SK-N-SH (cell line): ENCODE measurements around the gene DNAJB4. TPM values are rescaled to one million over a fixed set of nuclear protein-coding genes. Genes with fewer than 3 reads are reported as not detected.

Experiments
- CTCF ChIA-PET: fragments of 300-600, 350-600 bp; formaldehyde crosslinking; extraction: SDS; loops from one replicate; lab custom pipeline; 2021; lab: Yijun Ruan, JAX
- POLR2A ChIA-PET: fragments of 350-600 bp; sonication (Branson Sonifier 250); formaldehyde crosslinking; extraction: SDS; loops from one replicate; lab custom pipeline; 2020; ENCODE audit warnings: antibody characterized with exemption, inconsistent platforms; lab: Yijun Ruan, JAX
- DNase-seq: peaks from one replicate; pipeline ENCODE4 v3.0.0; 2012
- H2AFZ ChIP-seq: fragments of 200-600 bp; sonication (generic); 2 replicates; pipeline ENCODE4 v1.8.1; 2016; ENCODE audit warnings: antibody characterized with exemption, mild to moderate bottlenecking, low read depth
- H3F3A ChIP-seq: fragments of 200-600 bp; sonication (generic); replicated peaks from 2 replicates; pipeline ENCODE3; 2016; ENCODE audit warnings: antibody characterized with exemption, mild to moderate bottlenecking; ENCODE audit not compliant: insufficient read depth
- H3K27ac ChIP-seq, 2 experiments: fragments of 200-500 bp in 1 of 2; fragments of 200-600 bp in 1 of 2; sonication (Bioruptor generic) in 1 of 2; sonication (generic), shearing (Covaris generic) in 1 of 2; 2 replicates each; pipeline versions ENCODE4 v1.5.1 to v1.6.1; 2014 to 2016; ENCODE audit warnings: low read depth in 2 of 2, inconsistent platforms in 1 of 2, low read length in 1 of 2, mild to moderate bottlenecking in 1 of 2, mixed read lengths in 1 of 2
- H3K27me3 ChIP-seq: fragments of 200-600 bp; sonication (generic), shearing (Covaris generic); 2 replicates; pipeline ENCODE4 v1.6.1; 2016; ENCODE audit warnings: mixed run types; ENCODE audit not compliant: insufficient read depth
- H3K36me3 ChIP-seq, 2 experiments: fragments of 200-500 bp in 1 of 2; fragments of 200-600 bp in 1 of 2; sonication (Bioruptor generic) in 1 of 2; sonication (generic) in 1 of 2; replicated peaks in 1 of 2; 2 replicates each; pipeline versions ENCODE3 to v1.5.1; 2014 to 2016; ENCODE audit warnings: low read length in 1 of 2, mild to moderate bottlenecking in 1 of 2; ENCODE audit not compliant: insufficient read depth in 2 of 2, control insufficient read depth in 1 of 2
- H3K4me1 ChIP-seq, 2 experiments: fragments of 200-500 bp in 1 of 2; fragments of 200-600 bp in 1 of 2; sonication (Bioruptor generic) in 1 of 2; sonication (generic), shearing (Covaris generic) in 1 of 2; 2 replicates each; pipeline versions ENCODE4 v1.5.1 to v1.6.1; 2014 to 2016; ENCODE audit warnings: low read depth in 1 of 2, low read length in 1 of 2, mixed run types in 1 of 2; ENCODE audit not compliant: insufficient read depth in 2 of 2, control insufficient read depth in 1 of 2
- H3K4me2 ChIP-seq: fragments of 200-600 bp; sonication (generic), shearing (Covaris generic); 2 replicates; pipeline ENCODE4 v1.6.1; 2017; ENCODE audit warnings: mixed run types
- H3K4me3 ChIP-seq, 2 experiments: fragments of 200-500 bp in 1 of 2; fragments of 200-600 bp in 1 of 2; sonication (Bioruptor generic) in 1 of 2; sonication (generic), shearing (Covaris generic) in 1 of 2; 2 replicates each; pipeline versions ENCODE4 v1.5.1 to v1.8.1; 2014 to 2016; ENCODE audit warnings: low read depth in 2 of 2, inconsistent platforms in 1 of 2, low read length in 1 of 2, mild to moderate bottlenecking in 1 of 2, mixed read lengths in 1 of 2, moderate library complexity in 1 of 2
- H3K79me2 ChIP-seq: fragments of 200-600 bp; sonication (generic); 2 replicates; pipeline ENCODE4 v1.8.1; 2017; ENCODE audit warnings: mild to moderate bottlenecking; ENCODE audit not compliant: insufficient read depth
- H3K9ac ChIP-seq: fragments of 200-600 bp; sonication (generic); 2 replicates; pipeline ENCODE4 v1.6.1; 2017; ENCODE audit warnings: mixed run types
- H3K9me2 ChIP-seq: fragments of 200-600 bp; sonication (generic); 2 replicates; pipeline ENCODE4 v1.6.1; 2017; ENCODE audit warnings: mixed run types
- H3K9me3 ChIP-seq: fragments of 200-600 bp; sonication (generic); 2 replicates; pipeline ENCODE4 v1.6.1; 2017; ENCODE audit warnings: mixed run types, mild to moderate bottlenecking, moderate library complexity
- H4K20me1 ChIP-seq: fragments of 200-600 bp; sonication (generic); 2 replicates; pipeline ENCODE4 v1.6.1; 2017; ENCODE audit warnings: mild to moderate bottlenecking, mixed run types; ENCODE audit not compliant: insufficient read depth
- CHD2 ChIP-seq: fragments of 150-350 bp; IDR thresholded peaks from 2 replicates; pipeline ENCODE4 v1.6.1; 2018; ENCODE audit warnings: low read length; ENCODE audit not compliant: partially characterized antibody
- CTCF ChIP-seq: fragments of 200-600 bp; sonication (generic); IDR thresholded peaks from 2 replicates; pipeline ENCODE4 v1.6.1; 2017; ENCODE audit warnings: antibody characterized with exemption, mild to moderate bottlenecking, moderate library complexity
- EP300 ChIP-seq, 2 experiments: IDR thresholded peaks; 2 replicates each; pipeline versions ENCODE4 v1.4.0 to v1.6.1; 2012; ENCODE audit warnings: borderline replicate concordance in 1 of 2, low read depth in 1 of 2, low read length in 1 of 2
- FOSL2 ChIP-seq: IDR thresholded peaks from 2 replicates; pipeline ENCODE4 v1.4.0; 2012; ENCODE audit warnings: low read depth, mild to moderate bottlenecking, moderate library complexity, borderline replicate concordance
- FOXJ3 ChIP-seq: sonication (generic); formaldehyde crosslinking; IDR thresholded peaks from 2 replicates; pipeline ENCODE4 v1.5.1; 2020; ENCODE audit warnings: mild to moderate bottlenecking, missing genetic modification reagents
- FOXM1 ChIP-seq: IDR thresholded peaks from 2 replicates; pipeline ENCODE4 v1.4.0; 2012; ENCODE audit warnings: low read depth, mild to moderate bottlenecking
- JUND ChIP-seq: IDR thresholded peaks from 2 replicates; pipeline ENCODE4 v1.4.0; 2012
- MAX ChIP-seq: IDR thresholded peaks from 2 replicates; pipeline ENCODE4 v1.4.0; 2012; ENCODE audit warnings: low read depth
- MXI1 ChIP-seq: IDR thresholded peaks from 2 replicates; pipeline ENCODE4 v1.6.1; 2012; ENCODE audit warnings: mild to moderate bottlenecking, low read depth, low read length, improper control_type of control experiment
- NFIC ChIP-seq: IDR thresholded peaks from 2 replicates; pipeline ENCODE4 v1.4.0; 2012; ENCODE audit warnings: borderline replicate concordance
- POLR2AphosphoS5 ChIP-seq: IDR thresholded peaks from 2 replicates; pipeline ENCODE4 v1.6.1; 2012; ENCODE audit warnings: low read depth, low read length
- RCOR1 ChIP-seq: fragments of 150-350 bp; IDR thresholded peaks from 2 replicates; pipeline ENCODE4 v1.6.1; 2017; ENCODE audit warnings: antibody characterized with exemption, low read length
- REST ChIP-seq: IDR thresholded peaks from 2 replicates; pipeline ENCODE4 v1.6.1; 2012; ENCODE audit warnings: mild to moderate bottlenecking, low read depth, low read length, moderate library complexity
- SIN3A ChIP-seq: IDR thresholded peaks from 2 replicates; pipeline ENCODE4 v1.6.1; 2012; ENCODE audit warnings: low read depth, mild to moderate bottlenecking, low read length, moderate library complexity, borderline replicate concordance
- TAF1 ChIP-seq: IDR thresholded peaks from 2 replicates; pipeline ENCODE4 v1.6.1; 2012; ENCODE audit warnings: low read depth, mild to moderate bottlenecking, low read length, moderate library complexity, borderline replicate concordance
- TEAD4 ChIP-seq: IDR thresholded peaks from 2 replicates; pipeline ENCODE4 v1.4.0; 2012; ENCODE audit warnings: mild to moderate bottlenecking, borderline replicate concordance; ENCODE audit not compliant: insufficient read depth
- USF1 ChIP-seq: IDR thresholded peaks from 2 replicates; pipeline ENCODE4 v1.4.0; 2012; ENCODE audit warnings: low read depth, borderline replicate concordance
- WGBS: methylation state at CpG from one replicate; pipeline ENCODE4 v1.1.6; 2017; ENCODE audit warnings: low lambda C conversion rate; 5-methylcytosine and 5-hydroxymethylcytosine counted together
- polyA plus RNA-seq, 3 experiments: library from polyadenylated mRNA; depleted of rRNA; stranded (reverse); fragments of >200 nt; gene quantifications; 2 replicates each; pipeline ENCODE4 v1.2.3, GENCODE V29; 2012

Gene DNAJB4
- polyA plus RNA-seq, 1 of the 3 experiments (the other 2 are of a cell fraction), result 13.5 TPM

GRCh38 chr1:77976433-77977076 is 28.2 kb upstream of the DNAJB4 start:
- H3K4me1 ChIP-seq, result peaks cover 9 to 18% of the 10 kb centered on the region in 2 experiments
- H3K9me2 ChIP-seq, result no peaks in the 10 kb centered on the region
- H3K9ac ChIP-seq, result peak overlapping the region; percentile 100; the same call in 1 of the 2 replicates
- H3F3A ChIP-seq, result peaks cover 27% of the 10 kb centered on the region
- peak overlapping the region in 1 of 2 experiments; percentile 99; a peak in 2 of 4 replicates for H3K27ac ChIP-seq
- H3K36me3 ChIP-seq, result peaks cover 7 to 50% of the 10 kb centered on the region in 2 experiments
- CTCF ChIA-PET, result interaction anchor here (0.7 to 1.3 kb wide), 3 partner anchors 10 to 122 kb away, joined by 3 to 4 read pairs (median 3); no protein-coding TSS in a partner anchor
- no peak overlapping the region for H2AFZ ChIP-seq
- no peak for DNase-seq
- POLR2A ChIA-PET, result interaction anchor here (0.6 kb wide), 2 partner anchors 308 to 638 kb away, joined by 3 to 5 read pairs; no protein-coding TSS in a partner anchor
- H3K27me3 ChIP-seq, result no peaks in the 10 kb centered on the region
- H4K20me1 ChIP-seq, result peaks cover 65% of the 10 kb centered on the region
- peak overlapping the region; percentile 88 to 91 for H3K4me3 ChIP-seq
- TF ChIP-seq CTCF (no peak), RCOR1 (no peak), EP300 (IDR thresholded peaks at IDR 0.05; ENCODE audit: borderline replicate concordance in 1 of 2, low read depth in 1 of 2, low read length in 1 of 2) (no peak), USF1 (no peak), SIN3A (no peak), TAF1 (no peak), FOSL2 (no peak), JUND (no peak)
- H3K9me3 ChIP-seq, result no peaks in the 10 kb centered on the region
- peak overlapping the region; percentile 87 for H3K4me2 ChIP-seq
- 54% methylated on average over 13 of the region's 13 CpGs for WGBS
- H3K79me2 ChIP-seq, result peaks cover 95% of the 10 kb centered on the region

GRCh38 chr1:77977989-77978292 is 26.8 kb upstream of the DNAJB4 start:
- H3K27ac ChIP-seq, result peak overlapping the region; percentile 96 to 99
- no peaks in the 10 kb centered on the region for H3K27me3 ChIP-seq
- H3K9ac ChIP-seq, result peak overlapping the region; percentile 100
- no peak overlapping the region for H2AFZ ChIP-seq
- H3K4me1 ChIP-seq, result peaks cover 9 to 15% of the 10 kb centered on the region in 2 experiments
- peaks cover 95% of the 10 kb centered on the region for H3K79me2 ChIP-seq
- H3K9me3 ChIP-seq, result no peaks in the 10 kb centered on the region
- peak overlapping the region; percentile 87 for H3K4me2 ChIP-seq
- ChIA-PET CTCF (interaction anchor here (1.3 kb wide), 1 partner anchor 12 kb away, joined by 3 read pairs; no protein-coding TSS in a partner anchor), POLR2A (interaction anchor here (1.0 to 1.9 kb wide), 4 partner anchors 17 to 438 kb away, joined by 3 to 26 read pairs (median 5); partner anchors contain the start of gene DNAJB4)
- peak overlapping the region; percentile 88 to 91 for H3K4me3 ChIP-seq
- DNase-seq, result no peak
- peaks cover 51% of the 10 kb centered on the region for H4K20me1 ChIP-seq
- H3F3A ChIP-seq, result peaks cover 22% of the 10 kb centered on the region
- peaks cover 11 to 45% of the 10 kb centered on the region in 2 experiments for H3K36me3 ChIP-seq
- 1% methylated on average over 5 of the region's 5 CpGs for WGBS
- no peaks in the 10 kb centered on the region for H3K9me2 ChIP-seq
- TF ChIP-seq MAX (no peak), EP300 (IDR thresholded peaks at IDR 0.05; ENCODE audit: borderline replicate concordance in 1 of 2, low read depth in 1 of 2, low read length in 1 of 2) (peak in 1 of 2 experiments; percentile 50; a peak in 1 of 4 replicates), SIN3A (no peak), FOSL2 (no peak), MXI1 (peak; percentile 53), FOXM1 (no peak), TAF1 (peak; percentile 89; the same call in 1 of the 2 replicates), POLR2AphosphoS5 (no peak), REST (peak; percentile 36; the same call in 1 of the 2 replicates), CHD2 (no peak), RCOR1 (0 out of 2 replicates have a peak, but pooled peaks have one; percentile 29), NFIC (no peak), TEAD4 (no peak), FOXJ3 (CRISPR knock-in tag) (no peak)
